A549 (cell line): ENCODE measurements around the gene FAM181A. TPM values are rescaled to one million over a fixed set of nuclear protein-coding genes. Genes with fewer than 3 reads are reported as not detected.

Source experiments
- ATAC-seq, 2 experiments: fragments of 200-7000 bp in 1 of 2; fragments of >200 bp in 1 of 2; cut with Nextera tagmentation in 1 of 2; cut with Tn5 transposase in 1 of 2; 3 replicates each; pipeline versions ENCODE4 v1.8.0 to v1.9.1; 2018 to 2020; ENCODE audit warnings: mild to moderate bottlenecking in 1 of 2, moderate library complexity in 1 of 2
- CTCF ChIA-PET: fragments of 300-600 bp; sonication (Branson Sonifier 250); formaldehyde crosslinking; extraction: SDS; loops from one replicate; lab custom pipeline; 2021; ENCODE audit warnings: antibody characterized with exemption, inconsistent platforms; lab: Yijun Ruan, JAX
- POLR2A ChIA-PET: fragments of 350-600 bp; formaldehyde crosslinking; extraction: SDS; loops from one replicate; lab custom pipeline; 2021; ENCODE audit warnings: antibody characterized with exemption, inconsistent platforms; lab: Yijun Ruan, JAX
- DNase-seq, 2 experiments: peaks; one replicate each; pipeline versions ENCODE4 v3.0.0 to v3.0.0-alpha.2; 2011 to 2016; ENCODE audit warnings: low read depth in 1 of 2, low spot score in 1 of 2
- FAIRE-seq: peaks from 2 replicates; lab custom pipeline; 2011; peaks lifted over from hg19 to GRCh38; lab: Jason Lieb, UNC
- H3K27ac ChIP-seq, 2 experiments: fragments of >200 bp; sonication (Bioruptor Twin); formaldehyde crosslinking; 3 replicates each; pipeline ENCODE4 v1.5.1; 2016 to 2017
- H3K4me1 ChIP-seq: fragments of >200 bp; sonication (Bioruptor Twin); formaldehyde crosslinking; 3 replicates; pipeline ENCODE4 v1.6.1; 2016
- H3K4me2 ChIP-seq: fragments of >200 bp; sonication (Bioruptor Twin); formaldehyde crosslinking; 3 replicates; pipeline ENCODE4 v1.6.1; 2016
- H3K4me3 ChIP-seq: fragments of >200 bp; sonication (Bioruptor Twin); formaldehyde crosslinking; 3 replicates; pipeline ENCODE4 v1.5.1; 2016
- H3K9me3 ChIP-seq: fragments of >200 bp; sonication (Bioruptor Twin); formaldehyde crosslinking; 3 replicates; pipeline ENCODE4 v1.6.1; 2016
- BHLHE40 ChIP-seq: IDR thresholded peaks from 2 replicates; pipeline ENCODE4 v1.6.1; 2012; ENCODE audit warnings: low read depth, low read length, inconsistent platforms
- CBX2 ChIP-seq: fragments of 200-600 bp; sonication (generic); IDR thresholded peaks from 2 replicates; pipeline ENCODE4 v1.6.1; 2016; ENCODE audit warnings: low read depth, mild to moderate bottlenecking, borderline replicate concordance
- ESRRA ChIP-seq: fragments of 150-350 bp; IDR thresholded peaks from 2 replicates; pipeline ENCODE4 v1.6.1; 2014; ENCODE audit warnings: mild to moderate bottlenecking, low read length, borderline replicate concordance
- FOSB ChIP-seq: fragments of 250-450 bp; sonication (Bioruptor Pico); IDR thresholded peaks from 2 replicates; pipeline ENCODE4 v1.5.0; 2020; ENCODE audit warnings: mild to moderate bottlenecking, moderate library complexity
- HDAC2 ChIP-seq: fragments of 200-600 bp; sonication (generic); IDR thresholded peaks from 2 replicates; pipeline ENCODE4 v1.6.1; 2016
- HEYL ChIP-seq: fragments of 250-450 bp; sonication (Bioruptor Pico); IDR thresholded peaks from 2 replicates; pipeline ENCODE4 v1.8.0; 2021; ENCODE audit warnings: mild to moderate bottlenecking, moderate library complexity
- HOXA7 ChIP-seq: fragments of 250-450 bp; sonication (Bioruptor Pico); IDR thresholded peaks from 2 replicates; pipeline ENCODE4 v1.5.0; 2020; ENCODE audit warnings: mild to moderate bottlenecking, moderate library complexity
- HOXB13 ChIP-seq: fragments of 250-450 bp; sonication (Bioruptor Pico); IDR thresholded peaks from 2 replicates; pipeline ENCODE4 v1.5.0; 2020; ENCODE audit warnings: low read depth, mild to moderate bottlenecking, moderate library complexity
- HOXB5 ChIP-seq: fragments of 250-450 bp; sonication (Bioruptor Pico); IDR thresholded peaks from 2 replicates; pipeline ENCODE4 v1.5.0; 2020; ENCODE audit warnings: mild to moderate bottlenecking, moderate library complexity
- MYC ChIP-seq: IDR thresholded peaks from 2 replicates; pipeline ENCODE4 v1.6.1; 2012; ENCODE audit warnings: mild to moderate bottlenecking, inconsistent platforms, low read length, improper control_type of control experiment, borderline replicate concordance
- POLR2A ChIP-seq: IDR thresholded peaks from 2 replicates; pipeline ENCODE4 v1.6.1; 2012; ENCODE audit warnings: mild to moderate bottlenecking, low read length
- RAD21 ChIP-seq, 2 experiments: fragments of >200 bp in 1 of 2; sonication (Bioruptor Twin) in 1 of 2; formaldehyde crosslinking in 1 of 2; IDR thresholded peaks in 1 of 2; conservative IDR thresholded peaks in 1 of 2; 2 replicates in 1 of 2; 3 replicates in 1 of 2; pipeline ENCODE4 v1.6.1; 2012 to 2018; ENCODE audit warnings: inconsistent platforms in 1 of 2
- RARB ChIP-seq: fragments of 250-450 bp; sonication (Bioruptor Pico); IDR thresholded peaks from 2 replicates; pipeline ENCODE4 v1.8.0; 2021; ENCODE audit warnings: mild to moderate bottlenecking, moderate library complexity
- SMC3 ChIP-seq: fragments of >200 bp; sonication (Bioruptor Twin); formaldehyde crosslinking; IDR thresholded peaks from 3 replicates; pipeline ENCODE4 v1.6.1; 2018; ENCODE audit warnings: inconsistent platforms
- SREBF2 ChIP-seq: fragments of 450-650 bp; IDR thresholded peaks from 2 replicates; pipeline ENCODE4 v1.6.1; 2014; ENCODE audit warnings: mild to moderate bottlenecking, moderate library complexity
- TP53 ChIP-seq: fragments of 250-450 bp; sonication (Bioruptor Pico); IDR thresholded peaks from 2 replicates; pipeline ENCODE4 v1.5.0; 2021; ENCODE audit warnings: mild to moderate bottlenecking, moderate library complexity
- ZSCAN20 ChIP-seq: fragments of 250-450 bp; sonication (Bioruptor Pico); IDR thresholded peaks from 2 replicates; pipeline ENCODE4 v1.8.0; 2022; ENCODE audit warnings: mild to moderate bottlenecking, moderate library complexity
- WGBS: methylation state at CpG from one replicate; pipeline ENCODE4 v1.1.6; 2017; ENCODE audit errors: missing lambda C conversion rate; 5-methylcytosine and 5-hydroxymethylcytosine counted together
- polyA plus RNA-seq, 4 experiments: library from polyadenylated mRNA; depleted of rRNA in 3 of 4; stranded (reverse); fragments of >200 nt; fragmentation: RNase III in 1 of 4; extraction: RNeasy Plus Mini Kit Qiagen cat#74134 plus additional on column Dnase treatment in 1 of 4; gene quantifications; 2 replicates in 3 of 4; 3 replicates in 1 of 4; pipeline ENCODE4 v1.2.3, GENCODE V29; 2011 to 2017
- TF ChIP-seq, protein P1 (sequence below): fragments of >200 bp; sonication (Bioruptor Twin); formaldehyde crosslinking; IDR thresholded peaks from 3 replicates; pipeline ENCODE4 v1.5.1; 2016
- TF ChIP-seq, protein P2 (sequence below): IDR thresholded peaks from 2 replicates; pipeline ENCODE4 v1.6.1; 2012
- TF ChIP-seq, protein P3 (sequence below): fragments of 250-450 bp; sonication (Bioruptor Pico); IDR thresholded peaks from 2 replicates; pipeline ENCODE4 v1.5.0; 2020; ENCODE audit warnings: low read depth, mild to moderate bottlenecking, moderate library complexity
- TF ChIP-seq, protein P4 (sequence below): IDR thresholded peaks from 2 replicates; pipeline ENCODE4 v1.6.1; 2012; ENCODE audit warnings: low read depth, borderline replicate concordance

FAM181A gene
- polyA plus RNA-seq, 2 of the 4 experiments (the other 2 are of a cell fraction) = not detected

DNA sequence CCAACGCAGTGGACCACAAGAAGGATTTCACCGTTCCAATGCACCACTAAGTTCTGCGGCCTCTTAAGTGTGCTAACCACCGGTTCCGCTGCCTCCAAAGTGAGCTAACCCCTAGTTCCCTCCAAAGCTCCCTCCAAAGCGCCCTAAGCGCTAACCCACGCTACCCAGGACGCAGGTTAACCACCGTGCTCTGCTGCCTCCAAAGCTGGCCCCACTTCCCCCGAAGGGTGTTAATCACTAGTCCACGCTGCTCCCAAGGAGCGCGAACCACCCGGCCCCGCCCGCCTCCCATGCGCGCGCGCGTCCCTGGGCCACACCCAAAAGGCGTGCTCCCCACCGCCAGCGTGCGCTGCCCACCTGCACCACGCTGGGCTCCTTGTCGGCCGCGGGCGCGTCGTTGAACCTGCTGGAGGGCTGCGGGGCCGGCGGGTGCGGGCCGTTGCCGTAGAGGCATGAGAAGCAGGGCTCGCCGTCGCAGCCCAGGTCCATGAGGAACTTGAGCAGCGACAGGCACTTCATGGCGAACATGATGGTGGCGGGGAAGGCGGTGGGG, 11.7 kb downstream of the FAM181A start:
- peak overlapping the region; percentile 40; the same call in 2 of the 3 replicates for H3K4me3 ChIP-seq
- DNase-seq (no peak), ATAC-seq (no peak)
- no peak overlapping the region; a peak in 1 of 6 replicates for H3K27ac ChIP-seq
- no peaks in the 10 kb centered on the region for H3K9me3 ChIP-seq
- peak overlapping the region; percentile 80 for H3K4me2 ChIP-seq
- WGBS = 48% methylated on average over 42 of the region's 46 CpGs
- POLR2A ChIA-PET = interaction anchor here (1.0 kb wide), 1 partner anchor 61 kb away, joined by 3 read pairs; no protein-coding TSS in a partner anchor
- CTCF ChIA-PET = interaction anchor here (0.6 to 29.6 kb wide), 27 partner anchors 8 to 293 kb away, joined by 3 to 601 read pairs (median 11); partner anchors contain the start of genes ASB2, CCDC197 and IFI27L2
- TF ChIP-seq CBX2 (no peak), MYC (no peak), RAD21 (conservative IDR thresholded peaks at IDR 0.05 in 1 of 2, IDR thresholded peaks at IDR 0.05 in 1 of 2) (no peak), ZSCAN20 (no peak), ESRRA (no peak), HOXB13 (CRISPR knock-in tag) (no peak), SREBF2 (no peak), HOXB5 (CRISPR knock-in tag) (no peak), FOSB (CRISPR knock-in tag) (no peak), RARB (CRISPR knock-in tag) (no peak), HOXA7 (CRISPR knock-in tag) (no peak), POLR2A (no peak), HEYL (no peak), BHLHE40 (no peak)
- TF ChIP-seq, all 56 proteins: peak for 0
- peaks cover 15% of the 10 kb centered on the region; the same call in 2 of the 3 replicates for H3K4me1 ChIP-seq
- FAIRE-seq = no peak

DNA sequence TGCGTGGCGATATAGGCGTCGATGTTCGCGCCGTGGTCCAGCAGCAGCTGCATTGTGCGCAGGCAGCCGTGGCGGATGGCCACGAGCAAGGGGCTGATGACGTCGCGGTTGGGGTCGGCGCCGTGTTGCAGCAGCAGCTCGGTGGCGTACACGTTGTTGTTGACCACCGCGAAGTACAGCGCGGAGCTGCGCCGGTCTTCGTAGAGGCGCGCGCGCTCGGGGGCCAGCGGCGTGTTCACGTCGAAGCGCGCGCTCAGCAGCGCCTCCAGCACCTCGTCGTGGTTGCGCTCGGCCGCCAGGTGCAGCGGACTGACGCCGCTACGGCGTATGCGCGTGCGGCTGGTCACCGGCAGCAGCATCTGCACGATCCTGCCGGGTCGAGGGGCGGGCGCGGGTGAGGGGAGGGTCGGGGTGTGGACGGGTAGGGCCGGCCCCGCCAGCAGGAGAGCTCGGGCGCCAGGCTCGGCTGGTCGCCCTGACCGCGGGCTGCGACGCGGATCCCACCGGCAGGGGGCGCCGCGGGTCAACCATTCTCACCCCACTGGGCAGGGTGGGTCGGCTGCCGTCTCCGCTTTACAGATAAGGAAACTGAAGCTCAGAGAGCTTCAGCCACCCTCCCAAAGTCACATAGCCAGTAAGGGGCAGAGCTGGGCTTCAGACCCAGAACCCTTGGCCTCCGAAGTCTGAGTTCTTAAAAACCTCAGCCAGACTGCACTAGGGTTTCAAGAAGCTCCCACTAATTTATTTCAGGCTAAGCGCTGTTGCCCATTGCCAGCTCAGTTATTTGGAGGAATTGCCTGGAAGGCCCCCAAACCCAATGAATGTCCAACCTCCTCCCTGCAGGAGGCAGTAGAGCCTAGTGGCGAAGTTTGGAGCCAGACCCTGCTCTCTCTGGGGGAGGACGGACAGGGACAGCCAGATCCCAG, 12.4 kb downstream of the FAM181A start:
- no peak for TF ChIP-seq MYC
- peak; percentile 81 to 96 for TF ChIP-seq RAD21 (conservative IDR thresholded peaks at IDR 0.05 in 1 of 2, IDR thresholded peaks at IDR 0.05 in 1 of 2)
- no peak for TF ChIP-seq SREBF2
- TF ChIP-seq, protein P1, sequence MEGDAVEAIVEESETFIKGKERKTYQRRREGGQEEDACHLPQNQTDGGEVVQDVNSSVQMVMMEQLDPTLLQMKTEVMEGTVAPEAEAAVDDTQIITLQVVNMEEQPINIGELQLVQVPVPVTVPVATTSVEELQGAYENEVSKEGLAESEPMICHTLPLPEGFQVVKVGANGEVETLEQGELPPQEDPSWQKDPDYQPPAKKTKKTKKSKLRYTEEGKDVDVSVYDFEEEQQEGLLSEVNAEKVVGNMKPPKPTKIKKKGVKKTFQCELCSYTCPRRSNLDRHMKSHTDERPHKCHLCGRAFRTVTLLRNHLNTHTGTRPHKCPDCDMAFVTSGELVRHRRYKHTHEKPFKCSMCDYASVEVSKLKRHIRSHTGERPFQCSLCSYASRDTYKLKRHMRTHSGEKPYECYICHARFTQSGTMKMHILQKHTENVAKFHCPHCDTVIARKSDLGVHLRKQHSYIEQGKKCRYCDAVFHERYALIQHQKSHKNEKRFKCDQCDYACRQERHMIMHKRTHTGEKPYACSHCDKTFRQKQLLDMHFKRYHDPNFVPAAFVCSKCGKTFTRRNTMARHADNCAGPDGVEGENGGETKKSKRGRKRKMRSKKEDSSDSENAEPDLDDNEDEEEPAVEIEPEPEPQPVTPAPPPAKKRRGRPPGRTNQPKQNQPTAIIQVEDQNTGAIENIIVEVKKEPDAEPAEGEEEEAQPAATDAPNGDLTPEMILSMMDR = peak; percentile 94
- TF ChIP-seq, protein P2, sequence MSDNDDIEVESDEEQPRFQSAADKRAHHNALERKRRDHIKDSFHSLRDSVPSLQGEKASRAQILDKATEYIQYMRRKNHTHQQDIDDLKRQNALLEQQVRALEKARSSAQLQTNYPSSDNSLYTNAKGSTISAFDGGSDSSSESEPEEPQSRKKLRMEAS = peak; percentile 87
- TF ChIP-seq, protein P3, sequence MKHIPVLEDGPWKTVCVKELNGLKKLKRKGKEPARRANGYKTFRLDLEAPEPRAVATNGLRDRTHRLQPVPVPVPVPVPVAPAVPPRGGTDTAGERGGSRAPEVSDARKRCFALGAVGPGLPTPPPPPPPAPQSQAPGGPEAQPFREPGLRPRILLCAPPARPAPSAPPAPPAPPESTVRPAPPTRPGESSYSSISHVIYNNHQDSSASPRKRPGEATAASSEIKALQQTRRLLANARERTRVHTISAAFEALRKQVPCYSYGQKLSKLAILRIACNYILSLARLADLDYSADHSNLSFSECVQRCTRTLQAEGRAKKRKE (CRISPR knock-in tag) = no peak
- peak; percentile 95 for TF ChIP-seq SMC3
- no peak for TF ChIP-seq HDAC2
- TF ChIP-seq, protein P4, sequence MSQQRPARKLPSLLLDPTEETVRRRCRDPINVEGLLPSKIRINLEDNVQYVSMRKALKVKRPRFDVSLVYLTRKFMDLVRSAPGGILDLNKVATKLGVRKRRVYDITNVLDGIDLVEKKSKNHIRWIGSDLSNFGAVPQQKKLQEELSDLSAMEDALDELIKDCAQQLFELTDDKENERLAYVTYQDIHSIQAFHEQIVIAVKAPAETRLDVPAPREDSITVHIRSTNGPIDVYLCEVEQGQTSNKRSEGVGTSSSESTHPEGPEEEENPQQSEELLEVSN = peak; percentile 83
- TF ChIP-seq TP53 = no peak
- TF ChIP-seq HOXB13 (CRISPR knock-in tag) = no peak
- TF ChIP-seq, all 56 proteins: peak for 5
- FAIRE-seq (no peak), DNase-seq (peak; percentile 81 to 84), ATAC-seq (peak; percentile 77 to 97)
- no peaks in the 10 kb centered on the region for H3K9me3 ChIP-seq
- peak overlapping the region; percentile 80 for H3K4me2 ChIP-seq
- peak overlapping the region in 1 of 2 experiments; percentile 36; a peak in 2 of 6 replicates for H3K27ac ChIP-seq
- peak overlapping the region; percentile 40 for H3K4me3 ChIP-seq
- POLR2A ChIA-PET = interaction anchor here (1.0 to 1.3 kb wide), 2 partner anchors 26 to 60 kb away, joined by 3 to 4 read pairs; no protein-coding TSS in a partner anchor
- CTCF ChIA-PET = interaction anchor here (0.6 to 29.6 kb wide), 56 partner anchors 9 to 1231 kb away, joined by 3 to 601 read pairs (median 6); partner anchors contain the start of genes ASB2, CCDC197, FAM181A and IFI27
- WGBS = 28% methylated on average over 8 of the region's 84 CpGs
- H3K4me1 ChIP-seq = peaks cover 15% of the 10 kb centered on the region; the same call in 2 of the 3 replicates
